RWPE2 (cell line): ENCODE data around the gene LDLRAD4.

Experiments used
- ATAC-seq: fragments of 200-7000 bp; cut with Tn5 transposase; 3 replicates; pipeline ENCODE4 v1.9.1; 2021; ENCODE audit warnings: low read depth
- DNase-seq: peaks from one replicate; pipeline ENCODE4 v3.0.0-alpha.2; 2020; ENCODE audit warnings: low spot score
- H3K27ac ChIP-seq: fragments of 450-650 bp; 2 replicates; pipeline ENCODE4 v1.5.1; 2017; ENCODE audit warnings: mild to moderate bottlenecking; ENCODE audit not compliant: poor library complexity, severe bottlenecking
- H3K27me3 ChIP-seq: fragments of 250-450 bp; sonication (Bioruptor Pico); 2 replicates; pipeline ENCODE4 v1.5.1; 2021; ENCODE audit warnings: mild to moderate bottlenecking, moderate library complexity; ENCODE audit not compliant: insufficient read depth, poor library complexity, severe bottlenecking
- H3K36me3 ChIP-seq: fragments of 250-450 bp; sonication (Bioruptor Pico); 2 replicates; pipeline ENCODE4 v1.5.1; 2020; ENCODE audit warnings: low read depth, mild to moderate bottlenecking, moderate library complexity
- H3K4me1 ChIP-seq: fragments of 250-450 bp; sonication (Bioruptor Pico); 2 replicates; pipeline ENCODE4 v1.5.1; 2021; ENCODE audit warnings: mild to moderate bottlenecking, moderate library complexity; ENCODE audit not compliant: insufficient read depth, poor library complexity, severe bottlenecking
- H3K4me3 ChIP-seq: fragments of 250-450 bp; sonication (Bioruptor Pico); 2 replicates; pipeline ENCODE4 v1.5.1; 2021; ENCODE audit warnings: mild to moderate bottlenecking, moderate library complexity; ENCODE audit not compliant: severe bottlenecking
- H3K9me3 ChIP-seq: fragments of 250-450 bp; sonication (Bioruptor Pico); 2 replicates; pipeline ENCODE4 v1.5.1; 2021; ENCODE audit warnings: mild to moderate bottlenecking, moderate library complexity; ENCODE audit not compliant: severe bottlenecking
- CTCF ChIP-seq: fragments of 450-650 bp; IDR thresholded peaks from one replicate; pipeline ENCODE4 v1.5.1; 2017; ENCODE audit warnings: mild to moderate bottlenecking, moderate library complexity; ENCODE audit not compliant: poor library complexity, severe bottlenecking

LDLRAD4 gene

GRCh38 chr18:13525381-13526029 is 306.9 kb downstream of the LDLRAD4 start:
- H3K27me3 ChIP-seq: no peaks in the 10 kb centered on the region
- ATAC-seq (no peak), DNase-seq (no peak)
- H3K27ac ChIP-seq: no peak overlapping the region
- H3K9me3 ChIP-seq: no peaks in the 10 kb centered on the region
- H3K4me1 ChIP-seq: no peaks in the 10 kb centered on the region
- no peaks in the 10 kb centered on the region for H3K36me3 ChIP-seq
- no peak overlapping the region for H3K4me3 ChIP-seq
- no peak for TF ChIP-seq CTCF

GRCh38 chr18:13526519-13526918 is 308.0 kb downstream of the LDLRAD4 start:
- Histone ChIP-seq H3K9me3 (no peaks in the 10 kb centered on the region), H3K4me1 (no peaks in the 10 kb centered on the region), H3K36me3 (no peaks in the 10 kb centered on the region), H3K27me3 (no peaks in the 10 kb centered on the region), H3K4me3 (no peak overlapping the region), H3K27ac (no peak overlapping the region)
- no peak for ATAC-seq
- DNase-seq: no peak
- TF ChIP-seq CTCF: no peak

GRCh38 chr18:13527256-13527655 is 308.7 kb downstream of the LDLRAD4 start:
- no peaks in the 10 kb centered on the region for H3K36me3 ChIP-seq
- no peak for ATAC-seq

GRCh38 chr18:13527730-13528129 is 309.2 kb downstream of the LDLRAD4 start:
- ATAC-seq (no peak), DNase-seq (no peak)
- no peak overlapping the region for H3K4me3 ChIP-seq
- H3K36me3 ChIP-seq: no peaks in the 10 kb centered on the region
- peaks cover 5% of the 10 kb centered on the region for H3K27me3 ChIP-seq
- H3K4me1 ChIP-seq: no peaks in the 10 kb centered on the region
- H3K9me3 ChIP-seq: no peaks in the 10 kb centered on the region
- no peak for TF ChIP-seq CTCF
- no peak overlapping the region for H3K27ac ChIP-seq

More at GRCh38 chr18:13527256-13527655, 308.7 kb downstream of the LDLRAD4 start:
- Histone ChIP-seq H3K27me3 (no peaks in the 10 kb centered on the region), H3K9me3 (no peaks in the 10 kb centered on the region), H3K27ac (no peak overlapping the region), H3K4me3 (no peak overlapping the region), H3K4me1 (no peaks in the 10 kb centered on the region)
- no peak for TF ChIP-seq CTCF
- DNase-seq: no peak

- Histone ChIP-seq H3K4me1 (no peaks in the 10 kb centered on the region), H3K9me3 (no peaks in the 10 kb centered on the region), H3K27ac (no peak overlapping the region), H3K36me3 (no peaks in the 10 kb centered on the region), H3K27me3 (peaks cover 5% of the 10 kb centered on the region), H3K4me3 (no peak overlapping the region)
- ATAC-seq: no peak
- TF ChIP-seq CTCF: no peak
- no peak for DNase-seq
Measured at GRCh38 chr18:13528739-13529392, 310.3 kb downstream of the LDLRAD4 start.
